Measurements from ENCODE around the gene AIF1.

GRCh38 chr6:31627690-31628287 lies 12.8 kb downstream of the AIF1 start:
- TF ChIP-seq ZNF274 (IDR thresholded peaks at IDR 0.05; ENCODE audit: low read depth, low read length) (no peak), SUZ12 (IDR thresholded peaks at IDR 0.05; ENCODE audit: extremely low read depth, insufficient read depth, insufficient read length) (no peak), YY1 (IDR thresholded peaks at IDR 0.05; ENCODE audit: insufficient read depth, insufficient read length) (no peak)

All from NT2/D1 (cell line).